ENCODE measurements around the gene HCFC2.

The HCFC2 gene

DNA sequence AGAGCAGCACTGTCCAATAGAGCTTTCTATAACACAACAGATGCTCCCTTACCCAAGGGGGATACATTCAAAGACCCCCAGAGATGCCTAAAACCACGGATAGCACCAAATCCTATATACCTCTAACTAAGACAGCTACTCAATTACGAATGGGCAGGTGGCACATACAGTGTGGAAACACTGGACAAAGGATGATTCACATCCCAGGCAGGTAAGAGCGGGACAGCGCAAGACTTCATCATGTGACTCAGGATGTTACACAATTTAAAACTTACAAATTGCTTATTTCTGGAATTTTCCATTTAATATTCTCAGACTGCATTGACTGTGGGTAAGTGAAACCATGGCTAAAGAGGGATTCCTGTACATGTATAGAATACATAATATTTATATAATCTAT is 5.5 kb upstream of the HCFC2 start:
- Histone ChIP-seq H3K27ac (ENCODE audit: low read depth, low read length) (no peak overlapping the region), H3K9me3 (ENCODE audit: insufficient read depth, low read depth, low read length) (no peaks in the 10 kb centered on the region), H3K4me3 (ENCODE audit: low read length) (no peak overlapping the region), H3K9ac (ENCODE audit: low read depth, low read length) (no peak overlapping the region), H3K4me1 (ENCODE audit: insufficient read depth, low read length) (peaks cover 13% of the 10 kb centered on the region), H3K27me3 (ENCODE audit: insufficient read depth, low read length) (peaks cover 11% of the 10 kb centered on the region), H3K36me3 (ENCODE audit: insufficient read depth, low read length) (no peaks in the 10 kb centered on the region)
- WGBS, result 95% methylated on average over 4 of the region's 4 CpGs

DNA sequence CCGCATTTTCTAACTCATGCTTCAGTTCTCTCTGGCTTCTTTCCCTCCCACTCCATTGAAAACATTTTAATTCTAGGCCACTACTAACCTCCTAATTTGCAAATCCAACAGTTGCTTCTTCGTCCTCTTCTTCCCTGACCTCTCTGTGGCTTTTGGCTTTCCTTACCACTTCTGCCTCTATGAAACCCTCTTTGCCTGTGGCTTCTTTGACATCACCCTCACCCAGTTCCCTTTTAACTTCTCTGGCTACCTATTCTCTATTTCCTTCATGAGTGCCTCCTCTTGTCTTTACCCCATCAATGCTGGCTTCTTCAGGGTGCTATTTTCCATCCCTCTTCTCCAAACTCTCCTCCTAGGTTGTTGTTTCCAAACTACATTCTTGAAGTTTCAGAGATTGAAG is 4.4 kb upstream of the HCFC2 start:
- Histone ChIP-seq H3K9ac (ENCODE audit: low read depth, low read length) (no peak overlapping the region), H3K27ac (ENCODE audit: low read depth, low read length) (no peak overlapping the region), H3K4me1 (ENCODE audit: insufficient read depth, low read length) (peaks cover 7% of the 10 kb centered on the region; the same call in 1 of the 2 replicates), H3K27me3 (ENCODE audit: insufficient read depth, low read length) (peaks cover 13% of the 10 kb centered on the region), H3K4me3 (ENCODE audit: low read length) (no peak overlapping the region), H3K36me3 (ENCODE audit: insufficient read depth, low read length) (no peaks in the 10 kb centered on the region), H3K9me3 (ENCODE audit: insufficient read depth, low read depth, low read length) (no peaks in the 10 kb centered on the region)
- 83% methylated on average over 2 of the region's 2 CpGs for WGBS

DNA sequence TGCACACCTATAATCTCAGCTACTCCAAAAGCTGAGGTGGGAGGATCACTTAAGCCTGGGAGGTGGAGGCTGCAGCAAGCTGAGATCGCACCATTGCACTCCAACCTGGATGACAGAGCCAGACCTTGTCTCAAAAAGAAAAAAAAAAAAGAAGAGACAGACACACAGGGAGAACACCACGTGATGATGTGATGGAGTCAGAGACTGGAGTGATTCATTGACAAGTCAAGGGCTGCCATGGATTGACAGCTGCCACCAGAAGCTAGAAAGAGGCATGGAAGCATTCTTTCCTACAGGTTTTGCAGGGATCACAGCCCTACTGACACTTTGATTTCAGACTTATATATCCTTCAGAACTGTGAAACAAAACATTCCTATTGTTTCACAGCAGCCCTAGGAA is 3.5 kb upstream of the HCFC2 start:
- WGBS, result 57% methylated on average over 2 of the region's 2 CpGs
- H3K4me1 ChIP-seq (ENCODE audit: insufficient read depth, low read length), result no peaks in the 10 kb centered on the region; the same call in 1 of the 2 replicates

DNA sequence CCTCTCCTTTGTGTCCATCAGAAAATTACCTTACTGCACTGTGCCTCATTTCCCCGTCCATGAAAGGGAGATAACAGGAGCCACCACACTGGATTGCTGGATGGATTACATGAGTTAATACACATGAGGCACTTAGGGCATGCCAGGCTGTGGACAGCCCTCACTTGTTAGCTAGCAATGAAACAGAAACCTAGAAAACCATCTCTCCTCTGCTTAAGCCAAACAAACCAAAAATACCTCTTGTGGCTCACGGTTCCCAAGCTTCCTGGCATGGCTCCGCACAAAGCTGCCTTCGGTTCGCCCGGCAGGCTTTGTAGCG is 660 bp upstream of the HCFC2 start:
- 5% methylated on average over 7 of the region's 7 CpGs for WGBS
- peak overlapping the region; percentile 76 for H3K9ac ChIP-seq (ENCODE audit: low read depth, low read length)
- H3K36me3 ChIP-seq (ENCODE audit: insufficient read depth, low read length), result no peaks in the 10 kb centered on the region
- peaks cover 25% of the 10 kb centered on the region for H3K27me3 ChIP-seq (ENCODE audit: insufficient read depth, low read length)
- no peaks in the 10 kb centered on the region for H3K4me1 ChIP-seq (ENCODE audit: insufficient read depth, low read length)
- no peak overlapping the region; the same call in 1 of the 2 replicates for H3K27ac ChIP-seq (ENCODE audit: low read depth, low read length)
- no peaks in the 10 kb centered on the region for H3K9me3 ChIP-seq (ENCODE audit: insufficient read depth, low read depth, low read length)
- H3K4me3 ChIP-seq (ENCODE audit: low read length), result peak overlapping the region; percentile 96

More for the DNA sequence above, 3.5 kb upstream of the HCFC2 start:
- Histone ChIP-seq H3K4me3 (ENCODE audit: low read length) (no peak overlapping the region), H3K36me3 (ENCODE audit: insufficient read depth, low read length) (no peaks in the 10 kb centered on the region), H3K9me3 (ENCODE audit: insufficient read depth, low read depth, low read length) (no peaks in the 10 kb centered on the region), H3K27me3 (ENCODE audit: insufficient read depth, low read length) (peaks cover 21% of the 10 kb centered on the region), H3K9ac (ENCODE audit: low read depth, low read length) (no peak overlapping the region), H3K27ac (ENCODE audit: low read depth, low read length) (no peak overlapping the region)

DNA sequence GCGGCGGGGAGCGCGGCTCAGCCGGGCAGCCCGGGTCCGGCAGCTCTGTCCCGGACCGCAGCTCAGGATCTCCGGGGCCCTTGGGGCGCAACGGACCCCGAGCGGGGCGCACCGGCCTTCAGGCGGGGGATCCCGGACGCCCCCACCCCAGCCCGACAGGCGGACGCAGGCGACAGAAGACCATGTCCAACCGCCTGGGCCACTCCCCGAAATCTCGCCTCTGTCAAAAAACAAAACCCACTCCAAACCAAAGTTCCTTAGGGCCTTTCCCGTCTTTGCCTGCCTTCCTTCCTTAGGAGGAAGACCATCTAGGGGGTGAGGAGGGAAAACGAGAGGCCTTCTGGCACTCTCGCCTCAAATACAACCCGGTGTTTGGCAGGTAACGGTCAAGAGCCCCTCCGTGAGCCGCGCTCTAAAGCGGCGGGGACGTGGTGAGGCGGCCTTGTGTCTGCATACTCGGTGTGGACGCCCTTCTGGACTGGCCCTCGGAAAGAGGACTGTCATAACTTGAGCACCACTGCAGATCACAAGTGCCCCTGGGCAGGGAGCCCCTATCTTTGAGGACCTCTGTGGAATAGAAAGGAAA is 604 bp downstream of the HCFC2 start:
- Histone ChIP-seq H3K9me3 (ENCODE audit: insufficient read depth, low read depth, low read length) (no peaks in the 10 kb centered on the region), H3K27me3 (ENCODE audit: insufficient read depth, low read length) (peaks cover 25% of the 10 kb centered on the region), H3K9ac (ENCODE audit: low read depth, low read length) (no peak overlapping the region), H3K4me3 (ENCODE audit: low read length) (peak overlapping the region; percentile 96), H3K27ac (ENCODE audit: low read depth, low read length) (no peak overlapping the region), H3K36me3 (ENCODE audit: insufficient read depth, low read length) (no peaks in the 10 kb centered on the region), H3K4me1 (ENCODE audit: insufficient read depth, low read length) (no peaks in the 10 kb centered on the region)
- 3% methylated on average over 41 of the region's 41 CpGs for WGBS

DNA sequence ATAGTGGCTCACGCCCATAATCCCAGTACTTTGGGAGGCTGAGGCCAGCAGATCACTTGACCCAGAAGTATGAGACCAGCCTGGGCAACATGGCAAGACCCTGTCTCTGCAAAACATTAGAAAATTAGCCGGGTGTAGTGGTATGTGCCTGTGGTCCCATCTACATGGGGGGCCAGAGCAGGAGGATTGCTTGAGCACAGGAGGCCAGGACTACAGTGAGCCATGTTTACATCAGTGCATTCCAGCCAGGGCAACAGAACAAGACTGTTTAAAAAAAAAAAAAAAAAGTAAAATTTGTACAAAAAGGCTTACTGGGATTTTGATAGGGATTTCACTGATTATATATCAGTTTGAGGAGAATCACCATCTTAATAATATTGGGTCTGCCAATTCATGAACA is 7.8 kb downstream of the HCFC2 start:
- WGBS, result 94% methylated on average over 2 of the region's 2 CpGs
- Histone ChIP-seq H3K36me3 (ENCODE audit: insufficient read depth, low read length) (no peaks in the 10 kb centered on the region), H3K27me3 (ENCODE audit: insufficient read depth, low read length) (no peaks in the 10 kb centered on the region), H3K9me3 (ENCODE audit: insufficient read depth, low read depth, low read length) (no peaks in the 10 kb centered on the region), H3K4me3 (ENCODE audit: low read length) (no peak overlapping the region), H3K27ac (ENCODE audit: low read depth, low read length) (no peak overlapping the region), H3K4me1 (ENCODE audit: insufficient read depth, low read length) (no peaks in the 10 kb centered on the region), H3K9ac (ENCODE audit: low read depth, low read length) (no peak overlapping the region)

DNA sequence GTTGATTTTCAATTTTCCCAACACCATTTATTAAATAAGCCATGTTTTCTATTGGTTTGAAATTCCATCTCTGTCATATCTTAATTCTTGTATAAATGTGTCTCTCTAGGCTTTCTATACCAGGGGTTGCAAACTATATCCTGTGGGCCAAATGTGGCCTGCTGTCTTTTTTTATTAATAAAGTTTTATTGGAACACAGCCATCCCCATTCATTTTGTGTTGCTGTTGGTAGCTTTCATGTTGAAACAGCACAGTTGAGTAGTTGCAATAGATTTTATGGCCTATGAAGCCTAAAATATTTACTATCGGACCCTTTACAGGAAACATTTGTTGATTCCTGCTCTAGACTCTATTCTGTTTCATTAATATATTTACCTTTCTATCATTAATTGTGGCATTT is 9.4 kb downstream of the HCFC2 start:
- H3K4me3 ChIP-seq (ENCODE audit: low read length), result no peak overlapping the region
- no peak overlapping the region for H3K9ac ChIP-seq (ENCODE audit: low read depth, low read length)
- no peaks in the 10 kb centered on the region for H3K9me3 ChIP-seq (ENCODE audit: insufficient read depth, low read depth, low read length)
- no peaks in the 10 kb centered on the region for H3K27me3 ChIP-seq (ENCODE audit: insufficient read depth, low read length)
- H3K4me1 ChIP-seq (ENCODE audit: insufficient read depth, low read length), result no peaks in the 10 kb centered on the region
- H3K27ac ChIP-seq (ENCODE audit: low read depth, low read length), result no peak overlapping the region
- H3K36me3 ChIP-seq (ENCODE audit: insufficient read depth, low read length), result no peaks in the 10 kb centered on the region
- 100% methylated on average over 1 of the region's 1 CpG for WGBS

DNA sequence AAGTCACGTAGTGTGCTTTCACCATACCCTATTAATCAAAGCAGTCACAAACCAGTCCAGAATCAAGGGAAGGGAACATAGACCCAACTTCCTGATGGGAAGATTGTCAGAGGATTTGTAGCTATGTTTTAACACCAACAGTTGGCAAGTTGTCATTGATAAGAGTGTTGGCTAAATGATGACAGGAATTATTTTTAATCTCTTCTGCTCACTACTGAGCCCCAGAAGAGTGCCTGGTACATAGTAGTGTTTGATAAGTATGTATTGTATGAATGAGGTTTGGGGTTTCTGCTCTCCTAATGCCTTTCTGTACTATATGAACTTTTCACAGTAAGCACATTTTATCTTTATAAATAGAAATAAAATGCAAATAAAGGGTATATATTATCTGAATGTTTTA is 14.7 kb downstream of the HCFC2 start:
- 88% methylated on average over 1 of the region's 1 CpG for WGBS
- Histone ChIP-seq H3K27ac (ENCODE audit: low read depth, low read length) (no peak overlapping the region), H3K27me3 (ENCODE audit: insufficient read depth, low read length) (no peaks in the 10 kb centered on the region), H3K36me3 (ENCODE audit: insufficient read depth, low read length) (peaks cover 2% of the 10 kb centered on the region; the same call in 1 of the 2 replicates), H3K9ac (ENCODE audit: low read depth, low read length) (no peak overlapping the region), H3K9me3 (ENCODE audit: insufficient read depth, low read depth, low read length) (no peaks in the 10 kb centered on the region), H3K4me3 (ENCODE audit: low read length) (no peak overlapping the region), H3K4me1 (ENCODE audit: insufficient read depth, low read length) (no peaks in the 10 kb centered on the region)

DNA sequence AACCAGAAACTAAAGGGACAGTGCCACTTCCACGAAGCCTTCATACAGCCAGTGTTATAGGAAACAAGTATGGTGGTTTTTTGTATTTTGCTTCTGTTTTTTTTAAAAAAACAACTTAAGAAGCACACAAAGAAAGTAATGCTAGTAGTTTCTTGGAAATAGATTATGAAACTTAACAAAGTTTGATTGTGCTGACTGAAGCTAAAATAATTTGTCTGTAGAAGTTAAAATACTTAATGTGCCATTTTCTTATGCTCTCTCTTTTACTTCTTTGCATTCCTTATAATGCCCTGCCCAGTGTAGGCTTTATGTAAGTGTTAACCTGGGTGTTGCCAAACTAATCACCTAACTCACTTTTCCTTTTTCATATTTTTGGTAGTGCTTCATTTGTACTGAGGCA is 16.4 kb downstream of the HCFC2 start:
- Histone ChIP-seq H3K27me3 (ENCODE audit: insufficient read depth, low read length) (no peaks in the 10 kb centered on the region), H3K27ac (ENCODE audit: low read depth, low read length) (no peak overlapping the region), H3K36me3 (ENCODE audit: insufficient read depth, low read length) (peaks cover 2% of the 10 kb centered on the region; the same call in 1 of the 2 replicates), H3K9ac (ENCODE audit: low read depth, low read length) (no peak overlapping the region), H3K4me3 (ENCODE audit: low read length) (no peak overlapping the region), H3K9me3 (ENCODE audit: insufficient read depth, low read depth, low read length) (no peaks in the 10 kb centered on the region), H3K4me1 (ENCODE audit: insufficient read depth, low read length) (no peaks in the 10 kb centered on the region)
- 100% methylated on average over 1 of the region's 1 CpG for WGBS

DNA sequence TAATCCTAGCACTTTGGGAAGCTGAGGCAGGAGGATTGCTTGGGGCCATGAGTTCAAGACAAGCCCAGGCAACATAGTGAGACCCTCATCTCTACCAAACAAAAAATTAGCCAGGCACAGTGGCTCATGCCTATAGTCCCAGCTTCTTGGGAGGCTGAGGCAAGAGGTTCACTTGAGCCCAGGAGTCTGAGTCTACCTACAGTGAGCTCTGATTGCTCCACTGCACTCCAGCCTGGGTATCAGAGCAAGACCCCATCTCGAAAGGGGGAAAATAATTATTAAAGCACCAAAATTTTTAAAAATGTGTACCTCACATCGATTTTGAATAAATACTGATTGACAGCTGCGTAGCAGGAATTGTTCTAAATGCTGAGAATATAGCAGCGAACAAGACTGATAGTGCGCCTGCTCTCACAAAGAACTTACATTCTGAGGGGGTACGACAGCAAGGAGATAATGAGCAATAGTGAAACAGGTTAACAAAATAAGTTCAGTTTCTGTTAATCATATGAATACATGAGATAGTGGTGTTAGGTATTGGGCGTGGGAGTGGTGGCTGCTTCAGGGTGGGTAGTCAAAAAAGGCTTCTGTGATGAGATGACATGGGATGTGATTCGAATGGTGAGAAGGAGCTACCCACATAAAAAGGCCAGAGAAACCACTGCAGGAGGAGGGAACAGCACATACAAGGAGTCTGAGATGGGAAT is 19.6 kb downstream of the HCFC2 start:
- 93% methylated on average over 8 of the region's 8 CpGs for WGBS
- Histone ChIP-seq H3K9ac (ENCODE audit: low read depth, low read length) (no peak overlapping the region), H3K36me3 (ENCODE audit: insufficient read depth, low read length) (peaks cover 5% of the 10 kb centered on the region; the same call in 1 of the 2 replicates), H3K4me3 (ENCODE audit: low read length) (no peak overlapping the region), H3K27me3 (ENCODE audit: insufficient read depth, low read length) (no peaks in the 10 kb centered on the region), H3K4me1 (ENCODE audit: insufficient read depth, low read length) (no peaks in the 10 kb centered on the region), H3K27ac (ENCODE audit: low read depth, low read length) (no peak overlapping the region), H3K9me3 (ENCODE audit: insufficient read depth, low read depth, low read length) (no peaks in the 10 kb centered on the region)

DNA sequence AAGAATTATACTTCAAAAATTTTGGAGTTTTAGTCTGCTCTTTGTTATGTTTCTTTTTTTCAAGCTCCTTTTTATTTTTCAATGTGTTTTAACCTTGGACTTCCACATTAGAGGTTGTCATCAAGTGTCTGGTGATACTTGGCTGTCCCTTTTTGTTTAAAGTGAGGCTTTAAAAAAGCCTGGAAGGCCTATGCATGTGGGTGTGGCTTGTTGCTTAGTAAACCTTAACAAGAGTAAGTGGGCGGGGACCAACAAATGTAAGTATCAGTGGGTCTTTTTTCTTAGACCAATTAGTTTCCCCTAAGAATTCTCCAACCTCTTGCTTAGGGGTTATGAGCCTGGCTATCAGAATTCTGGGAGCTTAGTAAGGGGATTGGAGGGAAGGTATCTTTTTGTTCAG is 26.4 kb downstream of the HCFC2 start:
- peaks cover 3% of the 10 kb centered on the region; the same call in 1 of the 2 replicates for H3K36me3 ChIP-seq (ENCODE audit: insufficient read depth, low read length)
- 85% methylated on average over 1 of the region's 1 CpG for WGBS
- H3K9ac ChIP-seq (ENCODE audit: low read depth, low read length), result no peak overlapping the region
- no peak overlapping the region for H3K27ac ChIP-seq (ENCODE audit: low read depth, low read length)
- H3K9me3 ChIP-seq (ENCODE audit: insufficient read depth, low read depth, low read length), result no peaks in the 10 kb centered on the region
- H3K4me1 ChIP-seq (ENCODE audit: insufficient read depth, low read length), result peaks cover 3% of the 10 kb centered on the region; the same call in 1 of the 2 replicates
- H3K4me3 ChIP-seq (ENCODE audit: low read length), result no peak overlapping the region
- H3K27me3 ChIP-seq (ENCODE audit: insufficient read depth, low read length), result no peaks in the 10 kb centered on the region

All from HUES64 (cell line).